Retinal pigment epithelial cell (primary cell): Measurements from ENCODE around the gene MRPL42.

Experiments used
- DNase-seq: peaks from one replicate; pipeline ENCODE4 v3.0.0-alpha.2; 2010; ENCODE audit warnings: low read depth
- H3K4me3 ChIP-seq: 2 replicates; pipeline ENCODE4 v1.5.1; 2011; ENCODE audit warnings: mild to moderate bottlenecking, low read length, control low read depth, moderate library complexity
- TF ChIP-seq, protein P1 (sequence below): conservative IDR thresholded peaks from 2 replicates; pipeline ENCODE4 v1.5.1; 2011; ENCODE audit warnings: low read depth, low read length, control low read depth, inconsistent platforms

MRPL42 gene

DNA sequence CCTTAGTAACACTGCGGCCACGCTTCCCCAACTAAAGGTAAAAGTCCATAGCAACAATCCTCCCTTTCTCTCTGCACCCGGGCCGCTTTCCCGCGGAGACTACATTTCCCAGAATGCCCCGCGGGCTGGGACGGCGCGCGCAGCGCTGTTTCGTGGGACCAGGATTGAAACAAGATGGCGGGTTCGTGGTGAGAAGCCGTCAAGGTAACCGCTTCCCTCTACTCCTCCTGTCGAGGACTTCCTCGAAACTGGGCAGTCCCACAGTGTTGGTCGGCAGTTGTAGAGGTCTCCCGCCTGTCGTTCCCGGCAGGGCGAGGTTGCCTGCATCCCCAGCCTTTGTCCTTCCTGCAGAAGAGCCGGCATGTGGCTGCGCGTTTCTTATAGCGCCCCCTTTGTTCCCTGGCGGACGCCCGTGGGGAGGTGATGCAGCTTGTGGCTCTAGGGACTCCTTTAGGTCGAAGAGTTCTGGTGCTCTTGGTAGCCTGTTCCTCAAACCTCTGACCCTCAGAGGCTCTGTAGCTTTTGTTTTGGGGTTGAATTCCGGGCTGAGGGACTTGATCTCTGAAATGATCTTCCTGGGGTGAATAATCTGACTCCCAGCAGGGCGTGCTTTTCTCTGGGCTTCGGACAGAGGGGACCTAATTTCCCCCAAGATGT lies at the start of gene MRPL42:
MRPL42 (plus strand) TSS at position 164 of the 657 bp plus-strand sequence. CDS start 1,772 bp downstream, outside the sequence.
- DNase-seq, result peak; percentile 43

DNA sequence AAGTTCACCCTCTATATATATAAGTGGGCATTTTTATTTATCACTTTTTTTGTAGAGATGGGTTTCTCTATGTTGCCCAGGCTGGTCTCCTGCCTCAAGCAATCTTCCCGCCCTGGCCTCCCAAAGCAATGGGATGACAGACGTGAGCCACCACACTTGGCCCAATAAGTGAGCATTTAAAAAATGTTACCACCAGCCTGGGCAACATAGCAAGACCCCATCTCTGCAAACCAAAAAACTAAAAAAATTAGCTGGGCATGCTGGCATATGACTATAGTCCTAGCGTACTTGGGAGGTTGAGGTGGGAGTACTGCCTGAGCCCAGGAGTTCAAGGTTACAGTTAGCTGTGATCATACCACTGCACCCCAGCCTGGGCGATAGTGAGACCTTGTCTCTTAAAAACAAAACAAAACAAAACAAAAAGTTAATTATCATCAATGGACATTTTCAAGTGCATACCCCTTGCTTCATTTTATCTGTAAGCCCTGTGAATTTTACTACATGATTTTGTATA lies 49.3 kb upstream of the MRPL42 start:
- TF ChIP-seq, protein P1, sequence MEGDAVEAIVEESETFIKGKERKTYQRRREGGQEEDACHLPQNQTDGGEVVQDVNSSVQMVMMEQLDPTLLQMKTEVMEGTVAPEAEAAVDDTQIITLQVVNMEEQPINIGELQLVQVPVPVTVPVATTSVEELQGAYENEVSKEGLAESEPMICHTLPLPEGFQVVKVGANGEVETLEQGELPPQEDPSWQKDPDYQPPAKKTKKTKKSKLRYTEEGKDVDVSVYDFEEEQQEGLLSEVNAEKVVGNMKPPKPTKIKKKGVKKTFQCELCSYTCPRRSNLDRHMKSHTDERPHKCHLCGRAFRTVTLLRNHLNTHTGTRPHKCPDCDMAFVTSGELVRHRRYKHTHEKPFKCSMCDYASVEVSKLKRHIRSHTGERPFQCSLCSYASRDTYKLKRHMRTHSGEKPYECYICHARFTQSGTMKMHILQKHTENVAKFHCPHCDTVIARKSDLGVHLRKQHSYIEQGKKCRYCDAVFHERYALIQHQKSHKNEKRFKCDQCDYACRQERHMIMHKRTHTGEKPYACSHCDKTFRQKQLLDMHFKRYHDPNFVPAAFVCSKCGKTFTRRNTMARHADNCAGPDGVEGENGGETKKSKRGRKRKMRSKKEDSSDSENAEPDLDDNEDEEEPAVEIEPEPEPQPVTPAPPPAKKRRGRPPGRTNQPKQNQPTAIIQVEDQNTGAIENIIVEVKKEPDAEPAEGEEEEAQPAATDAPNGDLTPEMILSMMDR, result no peak
- H3K4me3 ChIP-seq, result no peak overlapping the region
- DNase-seq, result no peak

More for the DNA sequence above, at the start of gene MRPL42:
- H3K4me3 ChIP-seq, result peak within 1 kb of the TSS; percentile 71
- TF ChIP-seq, protein P1, result peak; percentile 75

DNA sequence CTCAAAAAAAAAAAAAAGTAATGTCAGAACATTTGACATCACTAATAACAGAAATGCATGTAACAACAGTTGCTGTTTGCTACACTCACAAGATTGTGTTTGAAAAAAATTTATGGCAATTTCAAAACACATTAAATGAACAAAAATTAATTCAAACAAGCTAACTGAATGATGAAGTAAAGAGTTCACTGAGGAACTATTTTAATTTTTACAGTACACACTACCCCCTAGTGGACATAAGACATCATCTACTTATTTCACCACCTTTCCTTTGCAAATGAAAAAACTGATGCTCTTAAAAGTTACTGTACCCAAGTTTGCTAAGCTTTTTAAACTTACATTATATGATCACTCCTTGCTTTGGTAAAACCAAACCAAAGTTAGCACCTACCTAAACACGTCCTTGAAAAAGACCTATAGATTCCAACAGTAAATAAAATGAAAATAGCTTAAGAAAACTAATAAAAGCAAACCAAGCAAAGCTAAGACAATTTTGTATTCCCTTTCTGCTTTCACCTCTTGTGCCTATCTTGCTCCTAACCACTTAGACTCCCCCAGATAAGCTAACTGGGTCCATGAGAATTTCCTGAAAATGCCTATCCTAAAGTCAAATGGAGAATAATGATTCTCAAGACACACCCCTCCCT lies 47.8 kb upstream of the MRPL42 start:
- no peak for DNase-seq
- TF ChIP-seq, protein P1, result peak; percentile 49
- no peak overlapping the region for H3K4me3 ChIP-seq

DNA sequence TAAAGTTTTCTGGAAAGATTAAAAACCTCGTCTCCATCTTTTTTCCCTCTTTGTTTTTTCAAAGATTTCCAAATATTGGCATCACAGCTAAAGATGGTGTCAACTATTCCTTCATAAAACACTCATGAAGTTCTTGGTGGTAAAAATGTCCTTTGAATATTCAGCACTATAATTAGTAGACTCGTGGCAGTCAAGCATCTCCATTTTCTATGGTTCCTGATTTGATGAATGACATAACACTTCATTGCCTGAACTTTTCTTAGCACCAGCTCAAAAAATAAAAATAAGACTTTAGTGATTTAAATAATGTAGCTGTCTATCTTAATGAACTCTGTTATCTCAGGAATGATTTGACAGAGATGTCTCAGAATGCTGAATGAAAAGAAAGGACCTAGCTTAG lies 45.3 kb upstream of the MRPL42 start:
- TF ChIP-seq, protein P1, result no peak
- H3K4me3 ChIP-seq, result no peak overlapping the region
- DNase-seq, result no peak

DNA sequence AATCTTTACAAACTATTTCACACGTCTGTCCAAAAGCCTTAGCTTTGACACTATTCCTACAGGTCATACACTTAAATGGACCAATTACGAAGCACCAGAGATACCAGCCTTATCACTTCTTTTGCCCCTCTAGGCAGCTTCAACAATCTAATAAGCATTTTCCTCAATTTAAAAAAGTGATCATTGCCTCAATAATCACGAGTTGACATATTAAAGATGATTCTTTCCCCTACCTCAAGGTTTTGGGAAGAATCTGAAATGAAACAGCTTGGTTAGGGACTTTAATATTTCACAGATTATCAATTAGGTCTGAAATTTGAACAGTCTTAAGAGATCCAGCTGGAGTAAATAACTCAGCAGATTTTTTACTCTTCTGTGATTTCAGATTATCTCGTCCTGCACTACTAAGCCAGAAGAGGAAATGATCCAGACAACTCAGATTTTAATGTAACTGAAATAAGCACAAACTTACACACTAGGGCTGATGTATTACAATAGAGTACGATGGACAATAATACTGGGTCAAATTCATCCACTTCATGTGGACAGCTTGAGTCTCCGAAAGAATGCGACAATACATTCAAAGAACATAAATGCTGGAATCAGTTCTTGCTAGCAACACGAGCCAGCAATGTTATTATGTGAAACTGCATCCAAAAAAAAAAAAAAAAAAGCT lies 41.4 kb upstream of the MRPL42 start:
- H3K4me3 ChIP-seq, result no peak overlapping the region
- TF ChIP-seq, protein P1, result no peak
- DNase-seq, result no peak

DNA sequence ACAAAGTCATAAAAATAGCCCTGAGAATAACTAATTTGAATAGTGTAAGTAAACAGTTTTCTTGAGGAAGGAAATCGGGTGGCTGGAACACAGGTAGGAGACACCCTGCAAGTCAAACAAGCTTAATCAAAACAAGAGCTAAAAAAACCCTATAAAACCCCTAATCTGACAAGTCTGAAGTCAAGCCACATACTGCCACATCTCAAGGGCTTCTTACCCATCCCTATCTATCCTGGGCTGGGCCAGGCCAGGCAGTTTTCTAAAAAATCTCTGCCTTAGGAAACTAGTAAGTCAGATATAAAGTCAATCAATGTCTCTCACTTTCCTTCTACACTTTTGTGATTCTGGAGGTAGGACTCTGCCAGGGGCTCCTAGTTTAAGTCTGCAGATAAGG lies 40.9 kb upstream of the MRPL42 start:
- H3K4me3 ChIP-seq, result no peak overlapping the region
- no peak for DNase-seq
- TF ChIP-seq, protein P1, result no peak
